HUDEP-2 (cell line): ENCODE measurements around the gene USP47.

Experiments
- DNase-seq, 76 experiments: peaks; one replicate each; lab custom pipeline; 2025; ENCODE audit not compliant: unreplicated experiment in 76 of 76; lab: John Stamatoyannopoulos, UW

The USP47 gene

GRCh38 chr11:11979488-11980117 is 137.8 kb downstream of the USP47 start:
- no peak for DNase-seq

GRCh38 chr11:11980200-11980599 is 138.4 kb downstream of the USP47 start:
- DNase-seq, result no peak

- no peak for DNase-seq
Observed at GRCh38 chr11:11980841-11981308, 139.1 kb downstream of the USP47 start.

- DNase-seq, result no peak
Observed at GRCh38 chr11:11981364-11981763, 139.6 kb downstream of the USP47 start.

GRCh38 chr11:11981840-11982239 is 140.1 kb downstream of the USP47 start:
- no peak for DNase-seq

GRCh38 chr11:11982461-11982860 is 140.7 kb downstream of the USP47 start:
- no peak for DNase-seq

- no peak for DNase-seq
Observed at GRCh38 chr11:11982975-11983374, 141.2 kb downstream of the USP47 start.

- no peak for DNase-seq
Observed at GRCh38 chr11:11983427-11983826, 141.7 kb downstream of the USP47 start.

GRCh38 chr11:11984563-11984962 is 142.8 kb downstream of the USP47 start:
- DNase-seq, result no peak

GRCh38 chr11:11985016-11985715 is 143.4 kb downstream of the USP47 start:
- no peak for DNase-seq

- DNase-seq, result no peak
Observed at GRCh38 chr11:11985954-11986949, 144.5 kb downstream of the USP47 start.

- no peak for DNase-seq
Observed at GRCh38 chr11:11987503-11988022, 145.8 kb downstream of the USP47 start.

- no peak for DNase-seq
Observed at GRCh38 chr11:11988099-11988651, 146.4 kb downstream of the USP47 start.

- DNase-seq, result no peak
Observed at GRCh38 chr11:11988681-11989261, 147.0 kb downstream of the USP47 start.

GRCh38 chr11:11989774-11990744 is 148.3 kb downstream of the USP47 start:
- DNase-seq, result no peak

GRCh38 chr11:11992257-11993212 is 150.8 kb downstream of the USP47 start:
- peak in 37 of 76 experiments; percentile 4 to 67 (median 40) for DNase-seq

GRCh38 chr11:11993839-11994238 is 152.1 kb downstream of the USP47 start:
- DNase-seq, result no peak

- DNase-seq, result no peak
Observed at GRCh38 chr11:11995601-11996000, 153.8 kb downstream of the USP47 start.
